HCT116 (cell line): ENCODE measurements around the gene FAM221B. TPM values are rescaled to one million over a fixed set of nuclear protein-coding genes. Genes with fewer than 3 reads are reported as not detected.

Experiments used
- ATAC-seq: fragments of 200-7000 bp; cut with Tn5 transposase; 2 replicates; pipeline ENCODE4 v1.9.1; 2020; ENCODE audit warnings: mild to moderate bottlenecking, moderate library complexity
- BruUV-seq: library from RNA; stranded (reverse); fragments of 400-500 nt; replicated peaks from 2 replicates; lab custom pipeline; 2021; lab: Mats Ljungman, UMichigan
- CTCF ChIA-PET: fragments of 300-600 bp; sonication (Branson Sonifier 250); formaldehyde crosslinking; loops from one replicate; lab custom pipeline; 2021; ENCODE audit warnings: antibody characterized with exemption; lab: Charles Lee
- POLR2A ChIA-PET: fragments of 300-600, 350-600 bp; sonication (Branson Sonifier 250); formaldehyde crosslinking; loops from one replicate; lab custom pipeline; 2021; ENCODE audit warnings: antibody characterized with exemption; lab: Charles Lee
- RAD21 ChIA-PET, 2 experiments: fragments of 300-600 bp; sonication (Branson Sonifier 250); formaldehyde crosslinking; loops; one replicate each; lab custom pipeline; 2023; ENCODE audit warnings: low total read pairs in 2 of 2; ENCODE audit not compliant: uncharacterized antibody in 2 of 2, unreplicated experiment in 2 of 2, low non-redundant PET in 1 of 2; lab: Charles Lee
- DNase-seq: peaks from one replicate; pipeline ENCODE4 v3.0.0-alpha.2; 2010; ENCODE audit warnings: low read depth, low spot score
- H2AFZ ChIP-seq: fragments of 200-600 bp; shearing (Covaris generic), sonication (generic); 2 replicates; pipeline ENCODE4 v1.6.1; 2017; ENCODE audit warnings: low read depth, mixed run types, mixed read lengths, antibody characterized with exemption, low read length; ENCODE audit not compliant: poor library complexity, severe bottlenecking
- H3K27ac ChIP-seq: 2 replicates; pipeline ENCODE4 v1.5.1; 2012; ENCODE audit warnings: low read depth, low read length
- H3K27me3 ChIP-seq: fragments of 200-600 bp; sonication (generic); 2 replicates; pipeline ENCODE4 v1.6.1; 2016; ENCODE audit warnings: mixed run types, low read length, mixed read lengths; ENCODE audit not compliant: insufficient read depth
- H3K36me3 ChIP-seq, 2 experiments: fragments of 200-500 bp in 1 of 2; fragments of 200-600 bp in 1 of 2; sonication (Bioruptor generic) in 1 of 2; sonication (generic) in 1 of 2; 2 replicates each; pipeline versions ENCODE4 v1.5.1 to v1.6.1; 2014 to 2016; ENCODE audit warnings: low read length in 2 of 2, inconsistent platforms in 1 of 2, mixed read lengths in 1 of 2, mixed run types in 1 of 2; ENCODE audit not compliant: insufficient read depth in 2 of 2, control insufficient read depth in 1 of 2
- H3K4me1 ChIP-seq, 2 experiments: fragments of 200-600 bp in 1 of 2; sonication (generic) in 1 of 2; 2 replicates each; pipeline versions ENCODE4 v1.5.1 to v1.6.1; 2012 to 2017; ENCODE audit warnings: low read length in 2 of 2, inconsistent platforms in 1 of 2, mild to moderate bottlenecking in 1 of 2, mixed read lengths in 1 of 2, mixed run types in 1 of 2, moderate library complexity in 1 of 2; ENCODE audit not compliant: insufficient read depth in 2 of 2, control insufficient read depth in 1 of 2
- H3K4me2 ChIP-seq: fragments of 200-600 bp; sonication (generic); 2 replicates; pipeline ENCODE4 v1.6.1; 2017; ENCODE audit warnings: mixed run types, low read length, mixed read lengths
- H3K4me3 ChIP-seq, 2 experiments: fragments of 200-600 bp in 1 of 2; sonication (generic) in 1 of 2; replicated peaks in 1 of 2; 2 replicates each; pipeline ENCODE4 v1.5.1; 2011 to 2016; ENCODE audit warnings: low read length in 2 of 2, control low read depth in 1 of 2, low read depth in 1 of 2, mild to moderate bottlenecking in 1 of 2, mixed read lengths in 1 of 2, mixed run types in 1 of 2
- H3K79me2 ChIP-seq: fragments of 200-600 bp; sonication (generic); 2 replicates; pipeline ENCODE4 v1.6.1; 2017; ENCODE audit warnings: mild to moderate bottlenecking, mixed run types, low read length, moderate library complexity, mixed read lengths; ENCODE audit not compliant: insufficient read depth
- H3K9ac ChIP-seq: fragments of 200-600 bp; sonication (generic); 2 replicates; pipeline ENCODE4 v1.6.1; 2016; ENCODE audit warnings: low read length, mixed read lengths
- H3K9me2 ChIP-seq: fragments of 200-600 bp; sonication (generic), shearing (Covaris generic); 2 replicates; pipeline ENCODE4 v1.6.1; 2017; ENCODE audit warnings: mixed run types, mild to moderate bottlenecking, moderate library complexity; ENCODE audit not compliant: insufficient read depth
- H3K9me3 ChIP-seq, 2 experiments: fragments of 200-500 bp in 1 of 2; fragments of 200-600 bp in 1 of 2; sonication (Bioruptor generic) in 1 of 2; sonication (generic) in 1 of 2; 2 replicates each; pipeline ENCODE4 v1.6.1; 2014 to 2017; ENCODE audit warnings: low read length in 2 of 2, mixed read lengths in 2 of 2, inconsistent platforms in 1 of 2, low read depth in 1 of 2, mild to moderate bottlenecking in 1 of 2, mixed run types in 1 of 2, moderate library complexity in 1 of 2; ENCODE audit not compliant: control insufficient read depth in 1 of 2, insufficient read depth in 1 of 2
- H4K20me1 ChIP-seq: fragments of 200-600 bp; sonication (generic), shearing (Covaris generic); 2 replicates; pipeline ENCODE4 v1.6.1; 2017; ENCODE audit warnings: mixed run types, mild to moderate bottlenecking, moderate library complexity; ENCODE audit not compliant: insufficient read depth
- CEBPB ChIP-seq: IDR thresholded peaks from 2 replicates; pipeline ENCODE4 v1.6.1; 2012; ENCODE audit warnings: low read depth
- FOSL1 ChIP-seq: IDR thresholded peaks from 2 replicates; pipeline ENCODE4 v1.6.1; 2012; ENCODE audit warnings: low read depth
- POLR2A ChIP-seq: IDR thresholded peaks from 2 replicates; pipeline ENCODE4 v1.7.0; 2011; ENCODE audit warnings: borderline replicate concordance; ENCODE audit not compliant: insufficient read depth, insufficient read length; ENCODE audit errors: extremely low read depth
- REST ChIP-seq: IDR thresholded peaks from 2 replicates; pipeline ENCODE4 v1.6.1; 2012; ENCODE audit warnings: low read depth
- SRF ChIP-seq: IDR thresholded peaks from 2 replicates; pipeline ENCODE4 v1.6.1; 2012; ENCODE audit warnings: low read depth
- TCF7L2 ChIP-seq: IDR thresholded peaks from 2 replicates; pipeline ENCODE4 v1.7.0; 2011; ENCODE audit warnings: borderline replicate concordance, inconsistent platforms; ENCODE audit not compliant: insufficient read depth, insufficient read length; ENCODE audit errors: extremely low read depth
- YY1 ChIP-seq: IDR thresholded peaks from 2 replicates; pipeline ENCODE4 v1.6.1; 2011; ENCODE audit warnings: low read length, low read depth, moderate library complexity, mild to moderate bottlenecking; ENCODE audit not compliant: insufficient replicate concordance; ENCODE audit errors: extremely low read depth
- ZBTB33 ChIP-seq: IDR thresholded peaks from 2 replicates; pipeline ENCODE4 v1.6.1; 2011; ENCODE audit warnings: mild to moderate bottlenecking, low read length, moderate library complexity; ENCODE audit not compliant: insufficient replicate concordance; ENCODE audit errors: extremely low read depth
- ZNF274 ChIP-seq: fragments of 200-500 bp; sonication (Bioruptor generic); IDR thresholded peaks from 2 replicates; pipeline ENCODE4 v1.6.1; 2014; ENCODE audit warnings: mild to moderate bottlenecking, low read depth, low read length, inconsistent platforms
- intact Hi-C: fragments of 100-400 bp; cut with micrococcal nuclease; formaldehyde crosslinking; loops from 2 replicates; pipeline ENCODE4 v1.10.0; 2022
- total RNA-seq: library from RNA; stranded (reverse); gene quantifications from one replicate; pipeline ENCODE4 v1.2.1, GENCODE V29; 2021; ENCODE audit not compliant: unreplicated experiment
- TF ChIP-seq, protein P1 (sequence below): IDR thresholded peaks from 2 replicates; pipeline ENCODE4 v1.6.1; 2012
- TF ChIP-seq, protein P2 (sequence below): IDR thresholded peaks from 2 replicates; pipeline ENCODE4 v1.6.1; 2012

FAM221B gene
- total RNA-seq, 1 experiment from 2014 or later = not detected

DNA sequence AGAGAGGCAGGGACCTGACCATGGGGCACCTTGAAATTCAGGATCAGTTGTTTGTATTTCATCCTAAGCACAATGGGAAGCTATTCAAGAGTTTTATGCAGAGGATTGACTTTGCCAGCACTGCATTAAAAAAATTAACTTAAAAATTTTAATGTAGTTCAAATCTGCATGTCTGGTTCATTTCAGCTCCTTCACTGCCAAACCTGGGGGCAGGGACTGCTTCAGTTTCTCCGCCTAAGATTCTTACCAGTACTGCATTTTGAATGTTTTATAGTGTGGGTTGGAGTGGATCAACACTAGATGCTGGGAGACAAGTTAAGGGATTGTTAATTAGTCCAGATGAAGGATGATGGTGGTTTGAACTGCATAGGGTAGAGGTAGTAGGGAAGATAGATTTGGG is 58.8 kb downstream of the FAM221B start:
- no peaks in the 10 kb centered on the region for H3K9me3 ChIP-seq
- peaks cover 0 to 6% of the 10 kb centered on the region in 2 experiments; a peak in 1 of 4 replicates for H3K4me1 ChIP-seq
- no peak overlapping the region for H3K27ac ChIP-seq
- no peak for DNase-seq
- H3K9ac ChIP-seq = no peak overlapping the region
- ATAC-seq = no peak
- intact Hi-C loops = no loop called here
- H4K20me1 ChIP-seq = no peaks in the 10 kb centered on the region
- ChIA-PET CTCF (interaction anchor here (1.2 kb wide), 1 partner anchor 21 kb away, joined by 3 read pairs; no protein-coding TSS in a partner anchor), RAD21 (no interaction called here)
- no TSS peak for BruUV-seq
- no peak overlapping the region for H3K4me2 ChIP-seq
- no peak overlapping the region for H2AFZ ChIP-seq
- TF ChIP-seq ZBTB33 = no peak
- TF ChIP-seq TCF7L2 = no peak
- no peak for TF ChIP-seq CEBPB
- TF ChIP-seq FOSL1 = no peak
- TF ChIP-seq SRF = no peak
- TF ChIP-seq POLR2A = no peak
- TF ChIP-seq, all 23 proteins: peak for 0
- Histone ChIP-seq H3K9me2 (no peaks in the 10 kb centered on the region), H3K36me3 (no peaks in the 10 kb centered on the region), H3K4me3 (no peak overlapping the region), H3K27me3 (no peaks in the 10 kb centered on the region), H3K79me2 (no peaks in the 10 kb centered on the region)
- POLR2A ChIA-PET = no interaction called here

GRCh38 chr9:35767458-35767857 is 61.1 kb downstream of the FAM221B start:
- no TSS peak for BruUV-seq
- TF ChIP-seq ZNF274 (no peak), TCF7L2 (no peak), YY1 (no peak), CEBPB (no peak), REST (no peak)
- TF ChIP-seq, protein P1, sequence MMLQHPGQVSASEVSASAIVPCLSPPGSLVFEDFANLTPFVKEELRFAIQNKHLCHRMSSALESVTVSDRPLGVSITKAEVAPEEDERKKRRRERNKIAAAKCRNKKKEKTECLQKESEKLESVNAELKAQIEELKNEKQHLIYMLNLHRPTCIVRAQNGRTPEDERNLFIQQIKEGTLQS = no peak
- TF ChIP-seq, protein P2, sequence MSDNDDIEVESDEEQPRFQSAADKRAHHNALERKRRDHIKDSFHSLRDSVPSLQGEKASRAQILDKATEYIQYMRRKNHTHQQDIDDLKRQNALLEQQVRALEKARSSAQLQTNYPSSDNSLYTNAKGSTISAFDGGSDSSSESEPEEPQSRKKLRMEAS = no peak
- Histone ChIP-seq H3K36me3 (no peaks in the 10 kb centered on the region), H4K20me1 (no peaks in the 10 kb centered on the region), H3K9me3 (no peaks in the 10 kb centered on the region), H3K4me2 (no peak overlapping the region), H3K27ac (no peak overlapping the region), H3K27me3 (no peaks in the 10 kb centered on the region), H2AFZ (no peak overlapping the region), H3K79me2 (peaks cover 8% of the 10 kb centered on the region; the same call in 1 of the 2 replicates), H3K9me2 (no peaks in the 10 kb centered on the region), H3K4me1 (peaks cover 0 to 6% of the 10 kb centered on the region in 2 experiments; a peak in 1 of 4 replicates), H3K9ac (no peak overlapping the region), H3K4me3 (no peak overlapping the region)
- ChIA-PET CTCF (no interaction called here), RAD21 (no interaction called here), POLR2A (no interaction called here)
- intact Hi-C loops = no loop called here
- ATAC-seq = no peak
- no peak for DNase-seq
